T1000 (cell line): Measurements from ENCODE around the gene CHST13.
"Not testable (repeated sequence)": the region's sequence is repeated elsewhere in the genome, so short reads cannot be mapped to it uniquely, and the experiment has no call there.

Source experiments
- DNase-seq: peaks from one replicate; lab custom pipeline; 2025; ENCODE audit warnings: mixed read lengths; lab: John Stamatoyannopoulos, UW

The CHST13 gene

DNA sequence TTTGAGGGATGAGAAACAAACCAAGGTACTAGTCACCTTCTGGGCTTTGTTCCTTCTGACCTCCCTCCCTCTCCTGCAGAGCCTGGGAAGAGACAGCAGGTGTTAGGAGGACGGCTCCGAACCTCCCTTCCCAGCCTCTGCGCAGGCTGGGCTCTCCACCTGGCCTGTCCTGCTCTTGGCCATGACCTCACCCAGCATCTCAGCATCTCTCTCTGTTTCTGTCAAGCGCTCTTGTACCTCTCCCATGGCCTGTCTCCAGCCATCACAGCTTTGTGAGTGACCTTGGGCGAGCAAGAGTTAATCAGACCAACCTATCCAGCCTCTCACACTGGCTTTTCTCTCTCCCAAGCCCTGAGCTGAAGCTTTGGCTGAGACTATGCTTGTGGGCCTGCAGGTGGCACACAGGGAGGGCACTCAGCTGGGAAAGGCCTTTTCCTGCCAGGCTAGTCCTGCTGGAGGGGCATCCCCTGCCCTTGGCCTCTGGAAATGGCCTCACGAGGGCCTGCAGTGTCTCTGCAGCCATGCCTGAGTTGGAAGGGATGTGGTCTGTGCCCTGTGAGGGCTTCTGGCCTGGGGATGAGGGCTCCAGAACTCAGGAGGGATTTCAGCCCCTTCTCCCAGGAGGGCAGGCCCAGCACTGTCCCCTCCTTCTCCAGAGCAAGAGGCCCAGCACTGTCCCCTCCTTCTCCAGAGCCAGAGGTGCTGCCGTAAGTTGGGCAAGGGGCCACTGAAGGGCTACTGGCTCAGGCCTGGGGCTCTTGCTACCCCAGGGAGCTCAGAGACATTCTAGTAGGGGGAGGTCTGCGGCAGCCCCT lies 2.1 kb downstream of the CHST13 start:
- DNase-seq: no peak

- DNase-seq: no peak
Observed at GRCh38 chr3:126526668-126527005, 2.7 kb downstream of the CHST13 start.

- no peak for DNase-seq
Observed at GRCh38 chr3:126527006-126527405, 3.1 kb downstream of the CHST13 start.

DNA sequence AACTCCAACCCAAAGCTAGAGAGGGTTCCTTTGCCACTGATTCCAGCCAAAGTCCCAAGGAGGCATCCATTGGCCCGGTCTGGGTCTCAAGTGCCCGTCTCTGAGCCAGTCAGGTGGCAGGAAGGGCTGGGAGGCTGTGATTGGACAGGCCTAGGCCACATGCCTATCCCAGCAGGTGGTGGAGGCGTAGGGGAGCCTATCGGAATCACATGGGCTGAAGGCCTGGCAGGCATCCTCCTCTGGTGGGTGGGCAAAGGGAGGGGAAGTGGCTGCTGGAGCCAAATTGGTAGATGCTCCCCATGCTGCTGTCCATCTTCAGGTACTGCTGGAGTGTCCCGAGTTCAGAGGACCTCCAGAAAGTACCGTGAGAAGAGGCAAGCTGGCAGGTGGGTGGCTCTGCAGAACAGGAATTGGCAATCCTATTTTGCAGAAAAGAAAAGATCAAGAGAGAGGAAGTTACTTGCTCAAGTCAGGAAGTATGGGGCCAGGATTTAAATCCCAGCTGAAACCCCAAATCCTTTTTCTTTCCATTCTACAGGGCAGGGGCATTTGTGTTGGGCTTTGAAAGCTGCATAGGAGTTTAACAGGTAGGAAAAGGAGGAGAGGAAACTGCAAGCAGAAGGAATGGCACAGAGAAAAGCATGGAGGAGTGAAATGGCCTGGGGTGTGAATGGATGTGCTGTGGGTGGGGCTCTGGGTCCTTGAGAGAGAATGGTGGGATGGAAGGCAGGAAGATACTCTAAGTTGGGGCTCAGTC lies 3.7 kb downstream of the CHST13 start:
- DNase-seq: no peak

GRCh38 chr3:126528419-126528799 lies 4.5 kb downstream of the CHST13 start:
- DNase-seq: no peak

GRCh38 chr3:126528800-126529541 lies 5.0 kb downstream of the CHST13 start:
- DNase-seq: no peak

DNA sequence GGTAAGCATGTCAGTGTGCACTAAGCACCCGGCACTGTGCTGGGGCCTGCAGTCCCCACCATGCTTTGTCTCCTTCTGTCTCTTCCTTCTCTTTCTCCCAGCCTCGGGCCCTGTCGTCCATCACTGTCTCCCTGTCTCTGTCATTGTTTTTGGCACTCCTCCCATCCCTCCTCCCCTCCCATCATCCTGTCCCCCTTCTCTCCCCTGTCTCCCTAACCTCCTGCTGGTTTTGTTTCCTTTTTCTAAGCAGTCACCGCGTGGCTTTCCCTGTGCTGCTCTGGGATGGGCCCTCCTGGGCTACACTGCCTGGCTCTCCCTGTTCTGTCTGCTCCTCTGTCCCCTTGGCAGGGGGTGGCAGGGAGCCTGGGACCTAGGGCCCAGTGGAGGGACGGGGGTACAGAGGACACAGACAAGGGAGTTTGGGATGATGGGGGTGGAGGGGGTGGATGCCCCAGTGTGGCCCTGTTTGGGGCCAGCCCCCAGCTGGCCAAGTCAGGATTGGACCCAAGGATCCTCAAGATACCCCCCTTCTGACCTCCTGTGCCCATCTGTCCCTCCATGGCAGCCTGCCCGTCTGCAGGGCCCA lies 5.7 kb downstream of the CHST13 start:
- no peak for DNase-seq

GRCh38 chr3:126530171-126531050 lies 6.5 kb downstream of the CHST13 start:
- no peak for DNase-seq

- no peak for DNase-seq
Observed at GRCh38 chr3:126531051-126531330, 7.0 kb downstream of the CHST13 start.

GRCh38 chr3:126533506-126533905 lies 9.6 kb downstream of the CHST13 start:
- no peak for DNase-seq

GRCh38 chr3:126534716-126535115 lies 10.8 kb downstream of the CHST13 start:
- not testable (repeated sequence) for DNase-seq

GRCh38 chr3:126535636-126536035 lies 11.7 kb downstream of the CHST13 start:
- DNase-seq: no peak

DNA sequence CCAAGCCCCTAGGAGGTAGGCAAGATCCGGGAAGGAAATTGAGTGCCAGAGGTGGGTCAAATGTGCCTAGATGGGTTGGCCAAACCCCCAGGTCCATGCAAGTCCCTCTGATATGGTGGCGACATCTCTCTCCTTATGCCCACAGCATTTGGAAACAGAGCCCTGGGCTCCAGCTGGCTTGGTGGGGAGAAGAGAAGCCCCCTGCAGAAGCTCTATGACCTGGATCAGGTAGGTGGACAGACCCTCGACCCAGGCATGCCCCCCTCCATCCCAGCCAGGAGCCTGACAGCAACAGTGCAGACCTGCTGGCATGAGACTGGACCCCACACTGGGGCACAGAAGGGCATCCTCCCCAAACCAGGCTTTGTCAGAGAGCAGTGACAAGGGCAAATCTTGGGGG lies 12.2 kb downstream of the CHST13 start:
- DNase-seq: no peak

- DNase-seq: no peak
Observed at GRCh38 chr3:126537116-126537729, 13.3 kb downstream of the CHST13 start.

DNA sequence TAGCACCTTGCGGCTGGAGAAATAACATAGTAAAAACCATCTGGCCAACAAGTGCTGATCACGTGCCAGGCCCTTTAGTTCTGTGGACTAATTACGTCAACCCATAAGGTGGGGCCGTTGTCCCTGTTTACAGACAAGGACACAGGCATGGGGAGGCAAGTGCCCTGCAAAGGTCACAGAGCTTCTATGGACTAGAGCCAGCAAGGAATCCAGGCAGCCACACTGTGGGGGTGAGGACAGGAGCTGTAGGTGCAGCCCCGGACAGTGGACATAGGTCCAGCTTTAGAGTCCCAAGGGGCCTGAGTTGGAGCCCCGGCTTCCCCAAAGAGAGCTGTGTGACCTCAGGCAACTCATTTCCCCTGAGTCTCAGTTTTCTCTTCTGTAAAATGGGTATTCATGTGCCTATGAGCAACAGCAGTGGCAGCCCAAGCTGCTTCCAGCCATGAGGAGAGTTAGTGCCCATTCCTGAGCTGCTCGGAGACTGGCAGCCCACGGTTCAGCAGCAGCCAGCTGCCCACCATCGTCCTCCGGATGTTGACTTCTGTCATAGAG lies 13.9 kb downstream of the CHST13 start:
- DNase-seq: no peak

DNA sequence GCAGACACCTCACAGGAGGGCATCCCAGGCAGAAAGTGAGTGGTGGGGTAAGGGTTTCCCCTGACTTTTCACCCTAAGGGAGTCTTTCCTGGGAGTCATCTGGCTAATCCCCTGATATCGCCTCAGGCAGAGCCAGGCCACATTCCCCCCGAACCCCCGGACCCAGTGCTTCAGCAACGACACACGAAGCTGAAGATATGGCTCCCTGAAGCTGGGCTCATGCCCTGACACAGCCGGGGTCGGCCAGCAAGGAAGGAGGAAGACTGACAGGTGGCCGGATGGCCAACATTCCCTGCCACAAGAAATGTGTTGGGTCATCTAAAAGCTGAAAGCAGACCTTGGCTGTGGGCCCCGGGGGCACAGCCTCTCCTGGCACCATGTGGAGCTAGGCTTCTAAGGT lies 14.4 kb downstream of the CHST13 start:
- DNase-seq: no peak

GRCh38 chr3:126538966-126539365 lies 15.0 kb downstream of the CHST13 start:
- no peak for DNase-seq

DNA sequence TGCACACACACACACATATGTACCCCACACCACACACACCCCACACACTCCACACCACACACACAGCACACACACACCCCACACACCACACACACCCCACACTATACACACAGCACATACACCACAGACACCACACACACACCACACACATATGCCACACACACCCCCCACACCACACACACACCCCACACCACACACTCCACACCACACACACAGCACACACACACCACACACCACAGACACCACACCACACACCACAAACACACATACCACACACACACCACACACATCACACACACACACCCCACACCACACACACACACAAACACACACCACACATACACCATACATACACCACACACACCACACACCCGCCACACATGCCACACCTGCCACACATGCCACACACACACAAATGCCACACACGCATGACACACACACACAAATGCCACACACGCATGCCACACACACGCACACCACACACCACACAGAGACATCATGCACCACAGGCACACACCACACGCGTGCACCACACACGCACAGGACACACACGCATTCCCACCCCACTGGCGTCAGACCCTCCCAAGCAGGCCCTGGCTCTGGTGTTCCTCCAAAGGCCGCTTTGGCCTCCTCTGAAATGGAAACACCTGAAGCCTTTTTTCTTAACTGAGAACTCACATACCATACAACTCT lies 15.7 kb downstream of the CHST13 start:
- DNase-seq: no peak

GRCh38 chr3:126540342-126540849 lies 16.4 kb downstream of the CHST13 start:
- DNase-seq: peak; percentile 74
